ENCODE data around the gene PLCH1.
"Not testable (repeated sequence)": the region's sequence is repeated elsewhere in the genome, so short reads cannot be mapped to it uniquely, and the experiment has no call there.

Gene PLCH1

DNA sequence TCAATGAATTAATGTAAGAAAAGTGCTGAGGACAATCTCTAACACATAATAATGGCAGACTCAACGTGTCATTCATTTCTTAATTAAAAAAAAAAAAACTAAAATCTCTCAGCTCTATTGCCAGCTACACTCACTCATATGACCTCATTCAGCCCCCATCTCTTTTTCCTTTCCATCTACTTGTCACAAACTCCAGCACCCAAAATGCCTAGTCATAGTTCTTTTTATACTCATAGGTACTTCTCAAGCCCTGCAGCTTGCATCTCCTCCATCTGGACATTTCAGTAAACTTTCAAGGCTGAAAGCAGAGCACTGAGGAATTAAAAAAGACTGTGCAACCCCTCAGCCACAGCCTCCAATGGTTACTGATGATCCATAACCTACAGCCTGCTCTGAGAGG lies 109.8 kb downstream of the PLCH1 start:
- Histone ChIP-seq H3K27me3 (ENCODE audit: insufficient read depth, low read length) (no peaks in the 10 kb centered on the region), H3K4me3 (ENCODE audit: low read length) (no peak overlapping the region), H3K4me1 (ENCODE audit: insufficient read depth, low read length) (peaks cover 8% of the 10 kb centered on the region; the same call in 1 of the 2 replicates), H3K27ac (ENCODE audit: low read length) (no peak overlapping the region), H3K9me3 (ENCODE audit: insufficient read depth, low read depth, low read length) (no peaks in the 10 kb centered on the region), H3K9ac (ENCODE audit: low read depth, low read length) (no peak overlapping the region), H3K36me3 (ENCODE audit: insufficient read depth, low read depth, low read length) (no peaks in the 10 kb centered on the region)

DNA sequence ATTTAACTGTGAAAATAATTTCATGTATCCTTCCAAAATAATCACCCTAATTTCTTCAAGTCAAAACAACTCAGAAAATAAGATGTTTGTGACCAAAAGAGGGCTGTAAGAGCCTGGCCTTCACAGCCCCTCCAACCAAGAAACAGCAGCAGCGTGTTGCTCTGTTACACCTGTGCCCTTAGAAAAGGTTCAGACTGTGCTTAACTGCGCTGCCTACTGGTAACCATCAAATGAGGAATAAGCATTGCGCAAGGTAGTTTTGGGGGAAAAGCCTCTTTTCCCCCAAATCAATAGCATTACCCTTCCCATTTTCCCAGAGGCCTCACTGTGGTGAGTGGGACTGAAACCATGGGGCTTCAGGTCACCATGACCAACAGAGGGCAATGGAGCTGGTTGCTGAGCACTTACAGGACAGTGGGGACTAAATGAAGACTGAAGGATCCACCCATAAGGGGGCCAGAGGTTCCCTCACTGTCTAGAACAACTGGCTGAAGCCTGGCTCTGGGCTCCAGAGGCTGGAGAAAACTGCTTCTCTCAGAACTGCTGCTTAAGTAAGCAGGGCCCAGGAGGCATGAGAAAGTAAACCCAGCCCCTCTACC lies 110.7 kb downstream of the PLCH1 start:
- Histone ChIP-seq H3K27ac (ENCODE audit: low read length) (no peak overlapping the region), H3K36me3 (ENCODE audit: insufficient read depth, low read depth, low read length) (no peaks in the 10 kb centered on the region), H3K27me3 (ENCODE audit: insufficient read depth, low read length) (no peaks in the 10 kb centered on the region), H3K9ac (ENCODE audit: low read depth, low read length) (no peak overlapping the region), H3K9me3 (ENCODE audit: insufficient read depth, low read depth, low read length) (no peaks in the 10 kb centered on the region), H3K4me3 (ENCODE audit: low read length) (no peak overlapping the region), H3K4me1 (ENCODE audit: insufficient read depth, low read length) (peaks cover 14% of the 10 kb centered on the region)

DNA sequence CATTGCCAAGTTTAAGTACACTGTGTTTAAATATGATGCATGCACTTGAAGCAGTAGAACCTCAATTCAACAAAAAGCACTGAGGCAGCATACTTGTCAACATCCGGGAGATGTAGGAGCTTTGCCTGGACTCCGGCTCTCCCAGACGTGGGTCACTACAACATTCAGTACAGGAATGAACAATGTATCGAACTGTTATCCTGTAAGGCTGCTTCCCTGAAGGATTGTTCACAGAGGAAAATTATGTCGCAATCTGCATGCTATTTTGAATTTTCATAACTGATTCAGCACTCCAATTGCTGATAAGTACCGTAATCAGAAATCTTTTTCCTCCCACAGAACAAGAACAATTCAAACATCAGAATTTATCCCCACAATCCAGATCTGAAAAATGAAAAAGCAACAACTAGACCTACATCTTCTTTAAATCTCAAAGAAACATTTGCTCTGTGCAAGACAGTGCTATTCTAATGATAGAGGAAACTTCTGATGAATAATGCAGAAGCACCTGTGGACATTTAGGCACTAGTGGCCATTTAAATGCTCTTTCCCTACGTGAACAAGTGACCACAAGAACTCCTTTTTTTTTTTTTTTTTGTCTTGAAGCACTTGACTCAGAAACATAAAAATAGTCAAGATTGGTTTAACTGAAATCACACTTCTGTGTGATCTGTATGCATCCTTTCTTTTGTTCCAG lies 113.4 kb downstream of the PLCH1 start:
- H3K4me3 ChIP-seq (ENCODE audit: low read length) = no peak overlapping the region

DNA sequence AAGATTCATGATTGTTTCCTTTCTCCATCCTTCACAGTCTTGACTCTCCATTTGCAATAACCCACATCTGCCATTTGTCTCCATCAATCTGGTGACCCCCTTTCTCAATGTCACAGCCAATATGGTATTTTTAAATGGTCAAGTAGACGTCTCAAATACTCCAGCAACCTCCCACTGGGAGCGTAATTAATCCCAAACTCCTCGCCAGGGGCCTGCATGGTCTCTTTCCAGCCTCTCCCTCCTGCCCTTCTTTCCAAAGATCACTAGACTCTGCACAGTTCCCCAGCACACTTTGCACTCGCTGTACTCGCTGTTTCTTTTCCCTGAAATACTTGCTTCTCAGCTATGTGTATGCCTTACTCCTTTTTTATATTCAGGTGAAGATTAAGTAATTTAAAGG lies 115.3 kb downstream of the PLCH1 start:
- H3K9me3 ChIP-seq (ENCODE audit: insufficient read depth, low read depth, low read length) = no peaks in the 10 kb centered on the region
- H3K9ac ChIP-seq (ENCODE audit: low read depth, low read length) = no peak overlapping the region
- no peaks in the 10 kb centered on the region for H3K36me3 ChIP-seq (ENCODE audit: insufficient read depth, low read depth, low read length)
- H3K4me3 ChIP-seq (ENCODE audit: low read length) = no peak overlapping the region
- H3K27me3 ChIP-seq (ENCODE audit: insufficient read depth, low read length) = no peaks in the 10 kb centered on the region
- H3K4me1 ChIP-seq (ENCODE audit: insufficient read depth, low read length) = peaks cover 23% of the 10 kb centered on the region
- H3K27ac ChIP-seq (ENCODE audit: low read length) = no peak overlapping the region

More for the DNA sequence above, 113.4 kb downstream of the PLCH1 start:
- no peaks in the 10 kb centered on the region for H3K36me3 ChIP-seq (ENCODE audit: insufficient read depth, low read depth, low read length)
- no peaks in the 10 kb centered on the region for H3K27me3 ChIP-seq (ENCODE audit: insufficient read depth, low read length)
- H3K27ac ChIP-seq (ENCODE audit: low read length) = no peak overlapping the region
- H3K9me3 ChIP-seq (ENCODE audit: insufficient read depth, low read depth, low read length) = no peaks in the 10 kb centered on the region
- H3K9ac ChIP-seq (ENCODE audit: low read depth, low read length) = no peak overlapping the region
- H3K4me1 ChIP-seq (ENCODE audit: insufficient read depth, low read length) = peaks cover 23% of the 10 kb centered on the region

DNA sequence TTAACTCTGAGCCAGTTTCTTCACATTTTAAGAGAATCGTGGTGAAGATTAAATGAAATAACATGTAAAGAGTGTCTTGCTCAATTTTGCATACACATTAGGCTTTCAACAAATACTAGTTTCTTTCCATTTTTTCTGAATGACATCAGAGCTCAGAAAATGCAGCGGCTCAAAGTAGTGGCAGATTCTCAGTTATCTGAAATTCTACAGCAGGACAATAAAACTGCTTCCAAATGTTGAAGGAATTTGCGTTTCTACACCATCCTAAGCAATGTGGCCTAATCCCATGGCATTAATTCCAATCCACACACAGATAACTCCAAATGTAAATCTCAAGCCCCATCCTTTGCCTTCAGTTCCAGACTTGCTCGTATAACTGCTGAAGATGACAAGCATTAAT lies 115.8 kb downstream of the PLCH1 start:
- no peaks in the 10 kb centered on the region for H3K9me3 ChIP-seq (ENCODE audit: insufficient read depth, low read depth, low read length)
- H3K36me3 ChIP-seq (ENCODE audit: insufficient read depth, low read depth, low read length) = no peaks in the 10 kb centered on the region
- H3K4me1 ChIP-seq (ENCODE audit: insufficient read depth, low read length) = peaks cover 23% of the 10 kb centered on the region
- no peak overlapping the region for H3K4me3 ChIP-seq (ENCODE audit: low read length)
- H3K27me3 ChIP-seq (ENCODE audit: insufficient read depth, low read length) = no peaks in the 10 kb centered on the region
- H3K27ac ChIP-seq (ENCODE audit: low read length) = no peak overlapping the region
- H3K9ac ChIP-seq (ENCODE audit: low read depth, low read length) = no peak overlapping the region

DNA sequence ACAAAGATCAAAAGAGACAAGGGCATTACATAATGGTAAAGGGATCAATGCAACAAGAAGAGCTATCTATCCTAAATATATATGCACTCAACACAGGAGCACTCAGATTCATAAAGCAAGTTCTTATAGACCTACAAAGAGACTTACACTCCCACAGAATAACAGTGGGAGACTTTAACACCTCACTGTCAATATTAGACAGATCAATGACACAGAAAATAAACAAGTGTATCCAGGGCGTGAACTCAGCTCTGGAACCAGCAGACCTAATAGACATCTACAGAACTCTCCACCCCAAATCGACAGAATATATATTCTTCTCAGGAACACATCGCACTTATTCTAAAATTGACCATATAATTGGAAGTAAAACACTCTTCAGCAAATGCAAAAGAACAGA lies 122.2 kb downstream of the PLCH1 start:
- H3K4me1 ChIP-seq (ENCODE audit: insufficient read depth, low read length) = peaks cover 23% of the 10 kb centered on the region
- H3K27me3 ChIP-seq (ENCODE audit: insufficient read depth, low read length); H3K27ac ChIP-seq (ENCODE audit: low read length); H3K4me3 ChIP-seq (ENCODE audit: low read length); H3K36me3 ChIP-seq (ENCODE audit: insufficient read depth, low read depth, low read length); H3K9ac ChIP-seq (ENCODE audit: low read depth, low read length); H3K9me3 ChIP-seq (ENCODE audit: insufficient read depth, low read depth, low read length): not testable (repeated sequence)

DNA sequence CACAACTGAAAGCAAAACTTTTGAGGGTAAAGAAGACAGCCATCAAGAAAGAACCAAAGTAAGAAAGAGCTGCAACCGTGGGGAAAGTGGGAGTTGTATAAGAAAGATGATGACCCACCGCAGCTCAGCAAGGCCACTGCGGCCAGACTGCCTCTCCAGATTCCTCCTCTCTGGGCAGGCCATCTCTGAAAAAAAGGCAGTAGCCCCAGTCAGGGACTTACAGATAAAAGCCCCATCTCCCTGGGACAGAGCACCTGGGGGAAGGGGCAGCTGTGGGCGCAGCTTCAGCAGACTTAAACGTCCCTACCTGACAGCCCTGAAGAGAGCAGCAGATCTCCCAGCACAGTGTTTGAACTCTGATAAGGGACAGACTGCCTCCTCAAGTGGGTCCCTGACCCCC lies 124.3 kb downstream of the PLCH1 start:
- peaks cover 23% of the 10 kb centered on the region for H3K4me1 ChIP-seq (ENCODE audit: insufficient read depth, low read length)
- H3K27me3 ChIP-seq (ENCODE audit: insufficient read depth, low read length); H3K36me3 ChIP-seq (ENCODE audit: insufficient read depth, low read depth, low read length): not testable (repeated sequence)
- H3K4me3 ChIP-seq (ENCODE audit: low read length) = peak overlapping the region; percentile 7; the same call in 1 of the 2 replicates
- H3K9ac ChIP-seq (ENCODE audit: low read depth, low read length) = peak overlapping the region; percentile 54; the same call in 1 of the 2 replicates
- peaks cover 28% of the 10 kb centered on the region for H3K9me3 ChIP-seq (ENCODE audit: insufficient read depth, low read depth, low read length)
- H3K27ac ChIP-seq (ENCODE audit: low read length) = peak overlapping the region; percentile 34

DNA sequence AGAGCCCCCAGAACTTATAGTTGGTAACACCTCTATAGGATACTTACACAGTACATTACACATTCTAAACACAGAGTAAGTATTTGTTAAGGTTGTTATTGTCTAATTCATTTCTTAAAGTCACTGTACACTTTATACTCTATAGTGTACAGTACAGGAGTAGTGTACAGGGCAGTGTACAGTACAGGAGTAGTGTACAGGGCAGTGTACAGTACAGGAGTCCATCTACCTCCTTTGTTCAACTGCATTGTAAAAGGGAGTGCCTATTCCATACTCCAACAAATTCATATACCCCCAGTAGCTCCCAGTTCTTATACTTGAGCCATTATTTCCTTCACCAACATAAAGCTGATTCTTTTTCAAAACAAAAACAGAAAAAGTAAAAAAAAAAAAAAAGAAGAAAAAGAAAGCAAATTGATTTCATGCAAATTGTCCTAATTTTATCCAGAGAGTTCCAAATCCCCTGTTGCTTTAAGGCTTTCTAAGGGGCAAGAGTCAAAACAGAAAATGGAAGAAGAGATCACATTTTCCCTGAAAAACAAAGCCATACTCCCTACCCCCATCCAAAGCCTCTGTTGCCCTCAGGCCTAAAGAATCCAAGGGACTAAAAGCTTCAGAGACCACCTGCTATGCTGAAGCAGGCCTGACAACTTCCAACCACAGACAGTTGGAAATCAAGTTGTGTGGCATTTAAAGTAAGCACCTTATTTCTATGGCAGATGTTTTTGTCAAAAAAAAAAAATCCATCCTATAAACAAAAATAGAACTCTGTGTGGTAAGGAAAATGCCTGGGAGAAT lies 125.6 kb downstream of the PLCH1 start:
- Histone ChIP-seq H3K4me3 (ENCODE audit: low read length) (peak overlapping the region; percentile 27; the same call in 1 of the 2 replicates), H3K9me3 (ENCODE audit: insufficient read depth, low read depth, low read length) (peaks cover 40% of the 10 kb centered on the region), H3K27me3 (ENCODE audit: insufficient read depth, low read length) (no peaks in the 10 kb centered on the region), H3K9ac (ENCODE audit: low read depth, low read length) (peak overlapping the region; percentile 60), H3K36me3 (ENCODE audit: insufficient read depth, low read depth, low read length) (no peaks in the 10 kb centered on the region), H3K4me1 (ENCODE audit: insufficient read depth, low read length) (peaks cover 23% of the 10 kb centered on the region), H3K27ac (ENCODE audit: low read length) (peak overlapping the region; percentile 92)

DNA sequence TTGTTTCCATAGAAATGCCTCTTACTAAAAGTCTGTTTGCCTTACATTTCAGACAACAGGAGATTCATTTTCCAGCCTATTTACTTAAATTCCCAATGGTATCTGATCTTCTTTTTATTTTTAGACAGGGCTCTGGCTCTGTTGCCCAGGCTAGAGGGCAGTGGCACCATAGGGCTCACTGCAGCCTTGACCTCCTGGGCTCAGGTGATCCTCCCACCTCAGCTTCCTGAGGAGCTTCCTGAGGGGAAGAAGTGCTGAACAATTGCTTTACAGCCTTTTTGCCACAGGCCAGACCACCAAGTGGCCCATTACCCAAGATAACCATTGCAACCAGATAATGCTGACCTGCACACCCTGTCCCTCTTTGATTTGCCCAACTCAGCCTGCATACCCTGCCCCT lies 126.3 kb downstream of the PLCH1 start:
- peak overlapping the region; percentile 92 for H3K27ac ChIP-seq (ENCODE audit: low read length)
- peaks cover 23% of the 10 kb centered on the region for H3K4me1 ChIP-seq (ENCODE audit: insufficient read depth, low read length)
- H3K4me3 ChIP-seq (ENCODE audit: low read length) = peak overlapping the region; percentile 27; the same call in 1 of the 2 replicates
- H3K27me3 ChIP-seq (ENCODE audit: insufficient read depth, low read length) = no peaks in the 10 kb centered on the region
- no peaks in the 10 kb centered on the region for H3K36me3 ChIP-seq (ENCODE audit: insufficient read depth, low read depth, low read length)
- H3K9me3 ChIP-seq (ENCODE audit: insufficient read depth, low read depth, low read length) = peaks cover 43% of the 10 kb centered on the region
- peak overlapping the region; percentile 60; the same call in 1 of the 2 replicates for H3K9ac ChIP-seq (ENCODE audit: low read depth, low read length)

DNA sequence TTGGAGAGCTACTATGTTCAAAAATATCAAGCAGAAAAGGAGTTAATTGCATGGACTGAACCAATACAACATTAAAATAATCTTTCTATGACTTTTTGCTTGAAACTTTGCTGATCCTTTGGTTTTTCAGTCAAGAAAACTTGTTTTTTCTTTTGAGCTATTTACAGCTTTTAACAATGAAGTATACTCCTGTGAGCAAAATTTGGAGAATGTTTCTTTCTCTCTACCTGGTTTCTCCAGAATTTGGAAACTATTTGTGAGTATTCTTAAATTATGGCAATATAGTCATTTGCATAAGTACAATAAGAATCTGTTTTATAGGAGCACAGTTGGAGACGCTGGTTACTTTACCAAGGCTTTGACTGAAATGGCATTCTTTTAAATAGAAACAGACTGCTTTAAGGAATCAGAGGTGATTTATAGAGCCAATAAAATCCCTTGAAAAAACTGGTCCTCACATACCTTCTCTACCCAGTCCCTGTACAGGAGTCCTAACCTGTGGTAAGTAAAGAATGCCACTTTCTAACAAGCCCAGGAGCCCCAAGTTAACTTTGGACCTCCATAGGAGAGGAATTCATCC lies 127.4 kb downstream of the PLCH1 start:
- peaks cover 43% of the 10 kb centered on the region for H3K9me3 ChIP-seq (ENCODE audit: insufficient read depth, low read depth, low read length)
- H3K27ac ChIP-seq (ENCODE audit: low read length) = no peak overlapping the region
- H3K9ac ChIP-seq (ENCODE audit: low read depth, low read length) = no peak overlapping the region
- no peaks in the 10 kb centered on the region for H3K36me3 ChIP-seq (ENCODE audit: insufficient read depth, low read depth, low read length)
- H3K27me3 ChIP-seq (ENCODE audit: insufficient read depth, low read length) = no peaks in the 10 kb centered on the region
- peaks cover 23% of the 10 kb centered on the region for H3K4me1 ChIP-seq (ENCODE audit: insufficient read depth, low read length)
- no peak overlapping the region; the same call in 1 of the 2 replicates for H3K4me3 ChIP-seq (ENCODE audit: low read length)

DNA sequence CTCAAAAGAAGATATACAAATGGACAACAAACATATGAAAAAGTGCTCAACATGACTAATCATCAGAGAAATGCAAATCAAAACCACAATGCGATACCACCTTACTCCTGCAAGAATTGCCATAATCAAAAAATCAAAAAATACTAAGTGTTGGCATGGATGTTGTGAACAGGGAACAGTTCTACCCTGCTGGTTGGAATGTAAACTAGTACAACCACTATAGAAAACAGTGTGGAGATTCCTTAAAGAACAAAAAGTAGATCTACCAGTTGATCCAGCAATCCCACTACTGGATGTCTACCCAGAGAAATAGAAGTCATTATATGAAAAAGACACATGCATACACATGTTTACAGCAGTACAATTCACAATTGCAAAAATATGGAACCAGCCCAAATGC lies 129.7 kb downstream of the PLCH1 start:
- H3K27ac ChIP-seq (ENCODE audit: low read length); H3K36me3 ChIP-seq (ENCODE audit: insufficient read depth, low read depth, low read length); H3K27me3 ChIP-seq (ENCODE audit: insufficient read depth, low read length); H3K9ac ChIP-seq (ENCODE audit: low read depth, low read length); H3K4me3 ChIP-seq (ENCODE audit: low read length): not testable (repeated sequence)
- Histone ChIP-seq H3K9me3 (ENCODE audit: insufficient read depth, low read depth, low read length) (peaks cover 43% of the 10 kb centered on the region), H3K4me1 (ENCODE audit: insufficient read depth, low read length) (peaks cover 16% of the 10 kb centered on the region)
